Measurements from ENCODE around the gene VARS1.

DNA sequence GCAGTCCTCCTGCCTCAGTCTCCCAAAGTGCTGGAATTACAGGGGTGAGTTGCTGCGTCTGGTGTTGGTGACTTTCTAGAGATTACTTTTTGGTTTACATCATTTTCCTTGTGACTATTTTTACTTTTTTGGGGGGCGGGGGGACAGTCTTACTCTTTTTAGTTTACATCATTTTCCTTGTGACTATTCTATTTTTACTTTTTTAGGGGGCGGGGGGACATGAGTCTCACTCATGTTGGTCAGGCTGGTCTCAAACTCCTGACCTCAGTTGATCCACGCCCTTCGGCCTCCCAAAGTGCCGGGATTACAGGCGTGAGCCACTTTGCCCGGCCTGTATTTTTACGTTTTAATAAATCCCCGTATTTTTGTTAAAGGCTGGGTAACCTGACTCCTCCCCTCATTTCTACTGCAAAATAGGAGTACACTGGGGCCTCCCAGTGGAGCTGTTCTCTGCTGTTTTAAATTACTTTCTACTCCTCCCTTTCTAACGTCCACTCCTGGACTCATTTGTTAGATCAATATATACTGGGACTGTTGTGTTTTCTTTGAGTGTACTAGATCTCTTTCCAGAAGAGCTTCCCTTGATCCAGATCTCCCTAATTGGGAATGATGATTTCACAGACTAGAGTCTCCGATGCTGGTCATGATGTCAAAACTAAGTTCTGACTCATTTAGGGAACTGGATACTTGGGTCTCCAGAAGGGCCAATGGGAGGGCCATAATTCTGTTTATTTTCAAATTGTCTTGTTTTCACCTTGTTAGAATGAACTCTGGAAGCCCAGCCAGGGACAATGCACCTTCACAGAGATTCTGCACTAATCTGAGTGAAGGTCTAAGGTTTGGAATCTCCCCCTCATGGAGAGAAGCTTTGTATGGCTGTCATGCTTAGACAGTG is 41.2 kb upstream of the VARS1 start:
- TF ChIP-seq, protein P1, sequence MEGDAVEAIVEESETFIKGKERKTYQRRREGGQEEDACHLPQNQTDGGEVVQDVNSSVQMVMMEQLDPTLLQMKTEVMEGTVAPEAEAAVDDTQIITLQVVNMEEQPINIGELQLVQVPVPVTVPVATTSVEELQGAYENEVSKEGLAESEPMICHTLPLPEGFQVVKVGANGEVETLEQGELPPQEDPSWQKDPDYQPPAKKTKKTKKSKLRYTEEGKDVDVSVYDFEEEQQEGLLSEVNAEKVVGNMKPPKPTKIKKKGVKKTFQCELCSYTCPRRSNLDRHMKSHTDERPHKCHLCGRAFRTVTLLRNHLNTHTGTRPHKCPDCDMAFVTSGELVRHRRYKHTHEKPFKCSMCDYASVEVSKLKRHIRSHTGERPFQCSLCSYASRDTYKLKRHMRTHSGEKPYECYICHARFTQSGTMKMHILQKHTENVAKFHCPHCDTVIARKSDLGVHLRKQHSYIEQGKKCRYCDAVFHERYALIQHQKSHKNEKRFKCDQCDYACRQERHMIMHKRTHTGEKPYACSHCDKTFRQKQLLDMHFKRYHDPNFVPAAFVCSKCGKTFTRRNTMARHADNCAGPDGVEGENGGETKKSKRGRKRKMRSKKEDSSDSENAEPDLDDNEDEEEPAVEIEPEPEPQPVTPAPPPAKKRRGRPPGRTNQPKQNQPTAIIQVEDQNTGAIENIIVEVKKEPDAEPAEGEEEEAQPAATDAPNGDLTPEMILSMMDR (conservative IDR thresholded peaks at IDR 0.05 in 1 of 2, IDR thresholded peaks at IDR 0.05 in 1 of 2; ENCODE audit: low read depth in 1 of 2, low read length in 2 of 2), result peak in 1 of 2 donors; percentile 25
- TF ChIP-seq EZH2 (IDR thresholded peaks at IDR 0.05; ENCODE audit: low read length, missing control alignments), result no peak
